ENCODE data around the gene MRTFA. TPM values are rescaled to one million over a fixed set of nuclear protein-coding genes. Genes with fewer than 3 reads are reported as not detected.

The MRTFA gene
- total RNA-seq, 1 donor: 34.0 TPM

DNA sequence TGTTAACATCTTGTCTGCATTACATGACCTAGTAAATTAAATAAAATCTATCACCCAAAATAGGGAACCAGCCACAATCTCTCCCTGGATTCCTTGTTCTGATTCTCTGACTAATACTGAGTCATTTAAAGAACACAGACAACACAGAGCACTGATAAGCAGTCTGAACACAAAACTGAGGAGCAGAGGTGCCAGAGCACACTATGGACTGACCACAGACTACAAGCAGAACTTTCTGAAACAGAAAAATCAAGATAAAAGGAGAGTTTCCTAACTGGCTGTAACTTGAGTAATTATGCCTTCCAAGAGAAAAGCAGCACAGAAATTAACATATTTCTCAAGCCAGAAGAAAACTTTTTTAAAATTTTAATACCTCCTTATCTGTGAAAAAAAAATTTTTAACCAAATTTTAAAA is 137.3 kb downstream of the MRTFA start:
- no peak overlapping the region for H2AFZ ChIP-seq (ENCODE audit: low read length)
- peak overlapping the region; percentile 90 for H3K27ac ChIP-seq (ENCODE audit: low read depth, low read length)
- peaks cover 11% of the 10 kb centered on the region for H3K79me2 ChIP-seq (ENCODE audit: insufficient read depth, low read length)
- H3K4me2 ChIP-seq (ENCODE audit: insufficient read depth, low read length): peak overlapping the region; percentile 52
- H3K9me3 ChIP-seq (ENCODE audit: low read depth, low read length): no peaks in the 10 kb centered on the region
- no peak overlapping the region for H3K4me3 ChIP-seq (ENCODE audit: insufficient read depth, low read length)
- no peaks in the 10 kb centered on the region for H3K36me3 ChIP-seq (ENCODE audit: insufficient read depth, low read length)
- TF ChIP-seq, protein P1, sequence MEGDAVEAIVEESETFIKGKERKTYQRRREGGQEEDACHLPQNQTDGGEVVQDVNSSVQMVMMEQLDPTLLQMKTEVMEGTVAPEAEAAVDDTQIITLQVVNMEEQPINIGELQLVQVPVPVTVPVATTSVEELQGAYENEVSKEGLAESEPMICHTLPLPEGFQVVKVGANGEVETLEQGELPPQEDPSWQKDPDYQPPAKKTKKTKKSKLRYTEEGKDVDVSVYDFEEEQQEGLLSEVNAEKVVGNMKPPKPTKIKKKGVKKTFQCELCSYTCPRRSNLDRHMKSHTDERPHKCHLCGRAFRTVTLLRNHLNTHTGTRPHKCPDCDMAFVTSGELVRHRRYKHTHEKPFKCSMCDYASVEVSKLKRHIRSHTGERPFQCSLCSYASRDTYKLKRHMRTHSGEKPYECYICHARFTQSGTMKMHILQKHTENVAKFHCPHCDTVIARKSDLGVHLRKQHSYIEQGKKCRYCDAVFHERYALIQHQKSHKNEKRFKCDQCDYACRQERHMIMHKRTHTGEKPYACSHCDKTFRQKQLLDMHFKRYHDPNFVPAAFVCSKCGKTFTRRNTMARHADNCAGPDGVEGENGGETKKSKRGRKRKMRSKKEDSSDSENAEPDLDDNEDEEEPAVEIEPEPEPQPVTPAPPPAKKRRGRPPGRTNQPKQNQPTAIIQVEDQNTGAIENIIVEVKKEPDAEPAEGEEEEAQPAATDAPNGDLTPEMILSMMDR (IDR thresholded peaks at IDR 0.05; ENCODE audit: extremely low read depth, low read depth, low read length): no peak
- H3K27me3 ChIP-seq (ENCODE audit: insufficient read depth, low read length): no peaks in the 10 kb centered on the region
- peaks cover 21% of the 10 kb centered on the region for H3K4me1 ChIP-seq (ENCODE audit: insufficient read depth, low read length)
- no peaks in the 10 kb centered on the region for H4K20me1 ChIP-seq (ENCODE audit: insufficient read depth, low read length)
- peak; percentile 98 for DNase-seq (ENCODE audit: insufficient read length, low spot score, missing footprints)

- TF ChIP-seq, protein P1 (IDR thresholded peaks at IDR 0.05; ENCODE audit: extremely low read depth, low read depth, low read length): no peak
- no peaks in the 10 kb centered on the region for H3K9me3 ChIP-seq (ENCODE audit: low read depth, low read length)
- H3K79me2 ChIP-seq (ENCODE audit: insufficient read depth, low read length): peaks cover 14% of the 10 kb centered on the region
- H3K27me3 ChIP-seq (ENCODE audit: insufficient read depth, low read length): no peaks in the 10 kb centered on the region
- H3K4me2 ChIP-seq (ENCODE audit: insufficient read depth, low read length): peak overlapping the region; percentile 52
- peak overlapping the region; percentile 90 for H3K27ac ChIP-seq (ENCODE audit: low read depth, low read length)
- H3K36me3 ChIP-seq (ENCODE audit: insufficient read depth, low read length): no peaks in the 10 kb centered on the region
- DNase-seq (ENCODE audit: insufficient read length, low spot score, missing footprints): peak; percentile 77
- no peak overlapping the region for H3K4me3 ChIP-seq (ENCODE audit: insufficient read depth, low read length)
- peaks cover 21% of the 10 kb centered on the region for H3K4me1 ChIP-seq (ENCODE audit: insufficient read depth, low read length)
- no peak overlapping the region for H2AFZ ChIP-seq (ENCODE audit: low read length)
- H4K20me1 ChIP-seq (ENCODE audit: insufficient read depth, low read length): no peaks in the 10 kb centered on the region
These were observed 137.9 kb downstream of the MRTFA start for GRCh38 chr22:40498420-40499208.

- peaks cover 38% of the 10 kb centered on the region for H3K79me2 ChIP-seq (ENCODE audit: insufficient read depth, low read length)
- H4K20me1 ChIP-seq (ENCODE audit: insufficient read depth, low read length): peaks cover 6% of the 10 kb centered on the region
- H3K27me3 ChIP-seq (ENCODE audit: insufficient read depth, low read length): no peaks in the 10 kb centered on the region
- H3K9me3 ChIP-seq (ENCODE audit: low read depth, low read length): no peaks in the 10 kb centered on the region
- no peak overlapping the region for H3K4me3 ChIP-seq (ENCODE audit: insufficient read depth, low read length)
- DNase-seq (ENCODE audit: insufficient read length, low spot score, missing footprints): no peak
- no peaks in the 10 kb centered on the region for H3K36me3 ChIP-seq (ENCODE audit: insufficient read depth, low read length)
- H3K27ac ChIP-seq (ENCODE audit: low read depth, low read length): no peak overlapping the region
- H3K4me2 ChIP-seq (ENCODE audit: insufficient read depth, low read length): no peak overlapping the region
- H2AFZ ChIP-seq (ENCODE audit: low read length): no peak overlapping the region
- TF ChIP-seq, protein P1 (IDR thresholded peaks at IDR 0.05; ENCODE audit: extremely low read depth, low read depth, low read length): no peak
- peaks cover 14% of the 10 kb centered on the region for H3K4me1 ChIP-seq (ENCODE audit: insufficient read depth, low read length)
These were observed 143.1 kb downstream of the MRTFA start for GRCh38 chr22:40493441-40493840.

- peak overlapping the region; percentile 29 for H3K4me2 ChIP-seq (ENCODE audit: insufficient read depth, low read length)
- peaks cover 16% of the 10 kb centered on the region for H3K4me1 ChIP-seq (ENCODE audit: insufficient read depth, low read length)
- no peaks in the 10 kb centered on the region for H3K27me3 ChIP-seq (ENCODE audit: insufficient read depth, low read length)
These were observed 144.4 kb downstream of the MRTFA start for GRCh38 chr22:40491990-40492631.

More at GRCh38 chr22:40491990-40492631, 144.4 kb downstream of the MRTFA start:
- Histone ChIP-seq H3K4me3 (ENCODE audit: insufficient read depth, low read length) (no peak overlapping the region), H3K27ac (ENCODE audit: low read depth, low read length) (peak overlapping the region; percentile 9), H3K36me3 (ENCODE audit: insufficient read depth, low read length) (no peaks in the 10 kb centered on the region), H2AFZ (ENCODE audit: low read length) (no peak overlapping the region), H3K9me3 (ENCODE audit: low read depth, low read length) (no peaks in the 10 kb centered on the region), H4K20me1 (ENCODE audit: insufficient read depth, low read length) (peaks cover 17% of the 10 kb centered on the region), H3K79me2 (ENCODE audit: insufficient read depth, low read length) (peaks cover 39% of the 10 kb centered on the region)
- TF ChIP-seq, protein P1 (IDR thresholded peaks at IDR 0.05; ENCODE audit: extremely low read depth, low read depth, low read length): no peak
- DNase-seq (ENCODE audit: insufficient read length, low spot score, missing footprints): no peak

Data from osteoblast (primary cell).